Hippocampal formation (tissue), 2 donors: ENCODE data around the gene IFNA17.
A peak's percentile ranks its signal among the peaks of the same experiment; 100 is the strongest.
"Not testable (repeated sequence)": the region's sequence is repeated elsewhere in the genome, so short reads cannot be mapped to it uniquely, and the experiment has no call there.

ENCODE experiments used
- DNase-seq, 2 donors: peaks; one replicate each; lab custom pipeline; 2025; lab: John Stamatoyannopoulos, UW

Gene IFNA17

DNA sequence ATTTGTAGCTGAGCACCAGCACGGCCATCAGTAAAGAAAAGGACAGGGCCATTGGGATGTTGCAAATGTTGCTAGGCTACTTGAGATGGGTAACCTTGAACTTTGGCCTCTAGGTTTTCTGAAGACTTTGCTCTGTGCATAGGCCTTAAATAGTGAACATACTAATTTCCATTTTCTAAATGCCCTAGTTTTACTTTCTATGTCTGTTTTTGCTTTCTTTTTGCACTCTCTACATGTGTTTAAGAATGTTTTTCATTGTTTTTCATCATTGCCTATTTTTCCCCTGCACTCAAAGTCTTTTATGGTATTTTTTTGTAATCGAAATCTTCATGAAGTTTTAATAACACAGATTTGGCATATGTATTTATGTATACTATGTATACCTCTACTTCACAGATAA lies at the start of gene IFNA17:
IFNA17 (minus strand) TSS at position 101 of the 400 bp plus-strand sequence; CDS start at position 52, 49 bp downstream.
- DNase-seq, result no peak

DNA sequence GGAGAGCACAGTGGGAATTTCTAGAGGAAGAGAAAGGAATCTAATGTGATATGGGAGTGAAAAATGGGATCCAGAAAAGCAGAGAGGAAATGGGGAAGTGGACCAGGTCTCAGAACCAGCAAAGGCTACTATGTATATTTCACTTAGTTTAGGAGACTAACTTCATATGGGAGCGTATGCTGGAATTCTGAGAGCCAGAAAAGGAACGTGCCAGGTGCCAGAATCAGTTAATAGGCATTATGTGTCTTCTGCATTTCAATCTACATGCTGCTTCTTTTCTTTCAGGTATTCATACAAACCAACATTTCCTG lies 40.3 kb upstream of the IFNA17 start:
- DNase-seq, result no peak

DNA sequence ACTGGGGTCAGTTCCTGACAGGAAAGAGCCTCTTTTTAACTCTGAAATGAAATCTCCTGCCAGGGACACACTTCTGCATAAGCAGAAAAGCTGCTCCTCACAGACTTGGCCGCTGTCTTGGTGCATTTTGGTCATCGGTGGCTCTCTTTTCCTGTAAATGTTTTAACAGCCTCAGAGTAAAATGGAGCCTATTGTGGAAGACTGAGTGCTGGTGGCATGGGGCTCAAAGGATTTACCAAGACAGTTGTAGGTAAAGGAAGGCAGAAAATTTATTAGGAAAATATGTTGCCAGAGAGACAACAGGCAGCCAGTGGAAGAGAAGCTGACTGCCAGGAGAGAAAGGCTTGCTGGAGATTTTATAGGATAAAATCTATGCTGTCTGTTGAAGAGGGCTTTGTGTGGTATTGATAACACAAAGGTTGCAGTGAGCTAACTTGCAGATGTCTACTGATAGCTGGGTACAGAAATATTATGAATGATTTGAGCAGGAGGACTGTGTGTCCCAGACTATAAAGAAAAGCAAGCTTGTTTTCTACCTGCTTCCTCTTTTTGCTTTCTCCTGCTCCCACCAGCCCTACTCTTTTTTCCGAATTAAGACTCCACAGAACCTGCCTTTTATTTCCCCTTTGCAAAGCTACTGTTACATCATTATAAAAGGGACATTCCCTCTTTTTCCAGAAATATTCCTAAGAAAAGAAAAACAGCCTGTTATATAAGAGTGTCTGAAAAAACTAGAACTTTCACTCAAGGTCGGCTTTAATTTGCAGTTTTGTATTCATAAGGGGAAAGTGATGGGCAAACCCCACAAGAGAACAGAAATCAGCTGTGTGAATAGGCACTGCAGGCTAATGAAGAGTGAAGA lies 39.7 kb upstream of the IFNA17 start:
- no peak for DNase-seq

DNA sequence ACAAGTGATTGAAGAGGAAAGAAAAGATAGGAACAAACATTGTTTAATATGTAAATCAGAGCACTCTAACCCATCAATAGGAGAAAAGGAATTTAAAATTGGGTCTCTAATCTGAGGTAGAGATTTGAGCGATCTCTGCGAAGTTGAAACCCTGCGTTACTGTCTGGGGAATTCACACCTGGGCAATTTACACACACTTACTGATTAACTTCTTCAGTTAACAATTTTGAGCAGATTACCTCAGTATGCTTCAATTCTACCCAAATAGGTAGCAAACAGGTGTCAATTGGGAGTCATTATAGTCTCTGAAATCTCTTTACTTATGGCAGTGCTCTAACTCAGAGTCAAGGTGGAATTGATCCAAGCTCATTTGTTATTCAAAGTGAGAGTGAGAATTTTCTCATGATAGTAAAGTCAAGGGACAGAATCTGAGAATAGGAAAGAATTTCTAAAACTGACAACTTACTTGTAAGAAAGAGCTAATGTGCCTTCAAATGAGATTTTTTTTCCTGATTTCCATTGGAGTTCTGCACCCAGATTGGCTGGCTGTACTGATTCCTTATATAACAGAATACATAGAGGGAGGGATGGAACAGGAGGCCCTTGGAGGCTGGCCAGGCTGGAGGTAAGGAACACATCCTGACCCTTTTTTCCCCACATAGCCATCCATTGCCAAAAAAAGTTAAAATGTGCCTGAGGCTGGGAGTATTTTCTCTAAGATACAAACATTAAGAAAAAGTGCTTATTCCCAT lies 38.9 kb upstream of the IFNA17 start:
- DNase-seq, result no peak

DNA sequence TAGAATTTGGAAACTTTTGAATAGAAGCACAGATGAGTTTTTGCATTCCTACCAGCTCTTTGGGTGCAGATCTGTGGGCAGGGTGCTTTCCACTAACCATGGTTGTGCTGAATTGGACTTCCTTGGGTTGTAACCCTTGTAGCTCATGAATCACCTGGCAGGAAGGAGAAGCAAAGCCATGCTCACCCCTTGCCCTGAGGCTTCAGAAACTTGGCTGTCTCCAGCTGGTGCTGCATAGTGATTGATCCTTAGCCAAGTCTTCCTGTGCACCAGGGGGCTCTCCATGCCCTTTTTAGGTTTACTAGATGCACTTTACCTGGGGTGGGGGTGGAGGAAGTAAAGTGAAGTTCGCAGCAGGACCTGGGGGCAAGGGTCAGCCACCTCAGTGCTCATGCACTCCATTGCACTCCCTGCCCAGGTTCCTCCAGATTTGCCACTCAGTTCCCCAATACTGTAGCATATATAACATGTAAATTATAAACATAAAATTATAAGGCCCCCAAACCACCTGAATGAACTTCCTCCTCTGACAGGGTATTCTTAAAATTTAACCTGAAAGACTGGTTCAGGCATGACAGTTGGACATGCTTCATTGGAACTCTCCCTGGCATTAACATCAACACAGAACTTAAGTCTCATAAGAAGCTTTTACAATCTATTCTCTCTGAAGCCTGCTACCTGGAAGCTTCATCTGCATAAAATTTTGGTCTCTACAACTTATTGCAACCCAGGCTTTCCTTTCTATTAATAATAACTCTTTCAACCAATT lies 37.6 kb upstream of the IFNA17 start:
- no peak for DNase-seq

DNA sequence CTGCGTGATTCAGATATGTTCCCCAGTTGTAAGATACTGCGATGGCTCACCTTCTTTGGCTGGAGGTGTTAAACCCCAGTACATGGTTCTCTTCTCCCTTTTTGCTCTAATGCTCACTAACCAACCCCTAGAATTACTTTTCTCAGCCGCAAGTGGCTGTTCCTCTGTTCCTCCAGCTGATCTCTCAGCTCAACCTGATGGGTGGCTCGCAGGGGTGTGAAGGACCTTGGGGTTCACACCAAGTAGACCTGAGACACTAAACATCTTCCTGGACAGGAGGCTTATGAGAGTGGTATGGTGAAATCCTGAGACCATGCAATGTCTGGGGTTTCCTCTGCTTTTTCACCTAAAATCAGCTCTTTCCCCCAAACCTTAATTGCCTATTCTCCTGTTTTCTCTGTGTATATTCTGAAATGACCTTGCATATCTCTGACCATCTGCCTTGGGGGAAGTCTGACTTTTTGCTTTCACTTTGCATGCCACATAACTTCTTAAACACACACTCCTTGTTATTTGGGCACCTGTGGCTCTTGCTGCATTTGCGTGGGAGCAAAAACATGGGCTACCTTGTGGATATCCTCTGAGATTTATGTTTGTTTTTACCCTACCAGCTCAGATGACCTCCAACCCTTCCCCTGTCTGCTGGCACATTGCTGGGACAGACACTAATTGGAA lies 27.7 kb upstream of the IFNA17 start:
- DNase-seq, result no peak

DNA sequence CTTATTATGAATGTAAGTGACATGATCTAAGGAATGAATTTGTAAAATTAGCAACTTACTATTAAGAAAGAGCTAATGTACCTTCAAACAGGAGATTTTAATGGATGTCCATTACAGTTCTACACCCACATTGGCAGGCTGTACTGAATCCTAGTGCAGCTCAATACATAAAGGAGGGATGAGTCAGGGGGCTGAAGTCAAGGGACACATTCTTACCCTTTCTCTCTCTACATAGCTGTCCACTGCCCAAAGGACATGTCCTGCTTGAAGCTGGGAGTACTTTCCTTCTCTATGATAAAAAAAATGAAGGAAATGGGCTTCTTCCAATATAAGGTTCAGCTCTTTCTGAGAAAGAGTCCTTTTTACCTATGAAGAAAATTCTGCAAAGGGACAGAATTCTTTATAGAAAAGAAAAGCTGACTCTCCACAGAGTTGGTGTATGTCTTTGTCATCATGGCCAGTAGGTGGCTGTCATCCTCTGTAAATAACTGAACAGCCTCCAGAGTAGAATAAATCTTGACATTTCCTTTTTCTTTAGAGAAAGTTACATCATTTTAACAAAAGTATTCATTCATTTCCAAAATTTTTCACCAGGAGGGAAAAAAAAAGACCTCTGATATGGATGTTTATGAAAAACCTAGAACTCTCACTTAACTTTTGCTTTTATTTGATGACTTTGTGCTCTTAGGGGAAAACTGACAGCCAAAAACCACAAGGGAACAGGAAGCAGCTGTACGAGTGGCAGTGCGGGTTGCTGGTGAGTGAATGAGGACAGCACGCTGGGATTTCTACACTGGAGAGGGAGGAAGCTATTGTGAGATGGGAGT lies 24.9 kb upstream of the IFNA17 start:
- peak; percentile 9 to 56 for DNase-seq

DNA sequence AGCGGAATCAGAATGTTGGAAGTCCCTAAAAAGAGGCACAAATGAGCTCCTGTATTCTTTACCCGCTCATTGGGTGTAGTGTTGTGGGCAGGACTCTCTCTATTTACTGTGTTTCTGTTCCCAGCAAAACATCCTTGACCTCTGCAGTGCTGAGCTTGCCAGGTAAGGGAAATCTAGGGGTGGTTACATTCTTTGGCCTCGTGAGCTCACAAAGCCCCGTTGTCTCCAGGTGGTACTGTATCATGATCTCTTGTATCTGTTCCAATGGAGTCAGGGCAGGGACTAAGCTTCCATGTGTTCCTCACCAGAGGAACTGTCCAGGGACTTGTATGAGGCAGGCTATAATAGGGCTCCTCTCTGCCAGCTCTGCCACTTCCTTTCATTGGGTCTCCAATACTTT lies 23.6 kb upstream of the IFNA17 start:
- DNase-seq, result no peak

DNA sequence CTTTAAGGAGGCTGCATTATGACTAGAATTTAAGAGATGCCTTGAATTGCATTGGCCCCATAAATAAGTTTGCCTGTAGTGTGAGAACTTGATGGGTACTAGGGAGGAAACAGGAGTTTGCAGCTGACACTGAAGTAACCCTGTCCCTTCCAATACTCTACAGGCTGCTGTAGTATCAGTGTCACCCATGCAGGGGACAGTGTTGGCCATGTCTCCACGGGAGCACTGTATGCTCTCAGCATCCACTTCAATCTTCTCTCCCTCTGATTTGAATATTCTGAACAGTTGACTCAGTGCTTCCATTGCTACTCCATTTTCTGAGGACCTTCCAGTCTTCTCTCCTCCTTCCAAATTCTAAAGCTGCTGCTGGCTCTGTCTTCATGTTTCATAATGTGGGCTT lies 23.2 kb upstream of the IFNA17 start:
- no peak for DNase-seq

DNA sequence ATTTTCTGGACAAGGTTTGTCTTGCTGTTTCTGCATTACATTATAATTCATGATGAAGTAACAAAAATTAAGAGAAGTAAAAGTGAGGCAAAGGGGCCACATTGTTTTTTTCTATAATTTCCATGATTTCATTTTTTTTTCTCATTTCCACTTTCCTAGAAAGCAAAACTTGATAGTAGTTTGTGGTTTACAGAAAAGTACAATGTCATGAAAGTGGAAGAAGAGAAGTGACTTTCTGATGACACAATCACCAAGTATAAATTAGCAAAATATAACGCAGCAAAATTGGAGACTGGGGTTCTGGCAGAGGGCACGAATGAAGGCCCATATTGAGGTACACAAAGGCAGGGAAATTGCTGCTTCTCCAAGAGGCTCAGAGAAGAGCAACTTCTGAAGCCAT lies 16.8 kb upstream of the IFNA17 start:
- no peak for DNase-seq

DNA sequence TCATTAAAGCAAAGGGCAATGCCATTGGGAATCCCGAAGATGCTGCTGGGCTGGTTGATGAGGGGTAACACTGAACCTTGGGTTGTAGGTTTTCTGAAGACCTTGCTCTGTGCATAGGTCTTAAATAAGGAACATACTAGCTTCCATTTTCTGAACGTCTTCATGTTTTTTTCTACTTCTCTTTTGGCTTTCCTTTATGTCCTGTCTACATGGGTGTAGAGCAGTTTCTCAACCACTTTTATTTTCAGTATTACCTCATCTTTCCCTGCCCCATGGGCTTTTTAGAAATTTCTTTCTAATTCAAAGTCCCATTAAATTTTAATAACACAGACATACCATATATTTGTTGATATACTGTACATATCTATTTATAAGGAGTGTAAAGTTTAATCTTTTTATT lies 11.9 kb upstream of the IFNA17 start, which contains the start of gene IFNA14:
IFNA14 (minus strand) TSS at position 95 of the 400 bp plus-strand sequence; CDS start at position 25, 70 bp downstream.
- no peak for DNase-seq

DNA sequence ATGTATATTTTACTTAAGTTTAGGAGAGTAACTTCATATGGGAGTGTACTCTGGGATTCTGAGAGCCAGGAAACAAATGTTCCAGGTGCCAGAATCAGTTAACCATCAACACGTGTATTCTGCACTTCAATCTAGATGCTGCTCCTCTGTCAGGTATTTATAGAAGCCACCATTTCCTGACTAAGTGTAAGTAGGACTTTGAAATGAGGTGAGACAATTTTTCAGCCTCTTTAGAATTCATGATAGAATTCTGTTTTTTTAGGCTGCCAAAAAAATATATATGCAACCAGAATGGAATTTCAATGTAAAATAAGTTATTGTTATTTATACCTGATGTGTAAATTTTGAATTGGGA lies 8.3 kb upstream of the IFNA17 start:
- not testable (repeated sequence) for DNase-seq

DNA sequence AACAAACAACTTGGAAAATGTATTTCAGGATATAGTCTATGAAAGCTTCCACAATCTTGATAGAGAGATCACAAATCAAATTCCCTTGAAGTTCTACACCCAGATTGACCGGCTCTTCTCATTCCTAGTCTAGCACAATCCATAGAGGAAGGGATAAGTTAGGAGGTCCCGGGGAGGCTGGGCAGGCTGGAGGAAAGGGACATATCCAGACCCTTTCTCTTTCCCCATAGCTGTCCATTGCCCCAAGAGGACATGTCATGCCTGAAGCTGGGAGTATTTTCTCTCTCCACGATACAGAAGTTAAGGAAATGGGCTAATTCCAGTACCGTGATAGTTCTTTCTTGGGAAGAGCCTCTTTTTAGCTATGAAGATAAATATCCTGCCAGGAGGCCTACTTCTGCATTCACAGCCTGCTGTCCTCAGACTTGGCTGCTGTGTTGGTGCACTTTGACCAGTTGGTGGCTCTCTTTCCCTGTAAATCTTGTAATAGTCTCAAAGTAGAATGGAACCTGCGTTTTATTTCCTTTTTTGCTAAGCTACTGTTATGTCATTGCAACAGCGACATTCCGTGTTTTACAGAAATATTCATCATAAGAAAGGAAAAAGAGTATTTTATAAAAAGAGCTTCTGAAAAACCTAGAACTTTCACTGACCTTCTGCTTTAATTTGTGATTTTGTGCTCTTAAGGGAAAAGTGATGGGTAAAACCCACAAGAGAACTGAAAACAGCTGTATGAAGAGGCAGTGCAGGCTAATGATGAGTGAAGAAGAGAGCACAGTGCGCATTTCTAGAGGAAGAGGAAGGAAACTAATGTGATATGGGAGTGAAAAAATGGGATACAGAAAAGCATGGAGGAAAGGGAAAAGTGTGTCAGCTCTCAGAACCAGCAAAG lies 7.7 kb upstream of the IFNA17 start:
- peak; percentile 6 to 62 for DNase-seq

DNA sequence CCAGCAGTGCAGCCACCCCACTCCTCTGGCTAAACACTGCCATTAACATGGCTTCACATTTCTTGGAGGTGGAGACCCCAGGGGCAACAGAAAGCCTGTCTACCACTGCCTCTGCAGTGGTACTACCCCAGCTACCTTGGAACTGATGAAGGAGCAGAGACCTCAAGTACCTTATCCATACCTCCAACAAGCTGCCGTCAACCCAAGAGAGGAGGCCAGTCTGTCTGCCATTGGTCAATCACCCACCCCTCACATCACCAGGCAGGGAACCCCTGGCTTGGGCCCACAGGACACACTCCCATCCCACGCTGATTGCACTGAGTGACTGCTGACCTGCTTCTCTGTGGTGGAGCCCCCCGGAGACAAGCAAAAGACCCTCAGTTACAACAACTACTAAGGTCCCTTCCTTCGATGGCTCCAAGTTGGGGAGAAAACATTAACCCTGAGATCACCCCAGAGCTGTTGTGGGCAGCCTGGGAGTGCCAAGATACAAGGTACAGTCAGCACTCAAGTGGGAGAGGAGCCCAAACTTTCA lies 6.2 kb upstream of the IFNA17 start:
- DNase-seq, result no peak

DNA sequence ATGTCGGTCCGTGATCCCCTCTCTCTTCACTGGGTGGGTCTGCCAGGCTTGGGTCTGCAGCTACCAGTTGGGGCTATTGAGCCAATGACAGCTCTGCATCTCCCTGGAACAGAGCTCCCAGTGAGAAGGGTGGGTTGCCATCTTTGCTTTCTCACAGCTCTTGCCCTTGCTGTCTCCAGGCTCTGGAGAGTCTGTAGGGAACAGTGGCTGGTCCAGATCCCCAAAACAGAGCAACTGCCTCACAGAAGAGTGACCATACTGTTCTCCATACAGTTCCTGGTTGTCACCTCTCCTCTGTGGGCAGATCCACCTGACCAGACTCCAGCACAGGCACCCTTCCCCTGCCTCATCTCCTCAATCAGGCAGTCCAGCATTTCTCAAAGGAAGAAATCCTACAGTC lies 5.2 kb upstream of the IFNA17 start:
- DNase-seq, result no peak

DNA sequence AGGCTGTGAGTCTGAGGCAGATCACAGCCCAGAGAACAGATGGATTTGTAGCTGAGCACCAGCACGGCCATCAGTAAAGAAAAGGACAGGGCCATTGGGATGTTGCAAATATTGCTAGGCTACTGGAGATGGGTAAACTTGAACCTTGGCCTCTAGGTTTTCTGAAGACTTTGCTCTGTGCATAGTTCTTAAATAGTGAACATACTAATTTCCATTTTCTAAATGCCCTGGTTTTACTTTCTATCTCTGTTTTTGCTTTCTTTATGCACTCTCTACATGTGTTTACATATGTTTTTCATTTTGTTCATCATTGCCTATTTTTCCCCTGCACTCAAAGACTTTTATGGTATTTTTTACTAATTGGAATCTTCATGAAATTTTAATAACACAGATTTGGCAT lies 10.8 kb downstream of the IFNA17 start, which contains the start of gene IFNA16:
IFNA16 (minus strand) TSS at position 101 of the 400 bp plus-strand sequence; CDS start at position 95, 6 bp downstream.
- DNase-seq, result not testable (repeated sequence)

DNA sequence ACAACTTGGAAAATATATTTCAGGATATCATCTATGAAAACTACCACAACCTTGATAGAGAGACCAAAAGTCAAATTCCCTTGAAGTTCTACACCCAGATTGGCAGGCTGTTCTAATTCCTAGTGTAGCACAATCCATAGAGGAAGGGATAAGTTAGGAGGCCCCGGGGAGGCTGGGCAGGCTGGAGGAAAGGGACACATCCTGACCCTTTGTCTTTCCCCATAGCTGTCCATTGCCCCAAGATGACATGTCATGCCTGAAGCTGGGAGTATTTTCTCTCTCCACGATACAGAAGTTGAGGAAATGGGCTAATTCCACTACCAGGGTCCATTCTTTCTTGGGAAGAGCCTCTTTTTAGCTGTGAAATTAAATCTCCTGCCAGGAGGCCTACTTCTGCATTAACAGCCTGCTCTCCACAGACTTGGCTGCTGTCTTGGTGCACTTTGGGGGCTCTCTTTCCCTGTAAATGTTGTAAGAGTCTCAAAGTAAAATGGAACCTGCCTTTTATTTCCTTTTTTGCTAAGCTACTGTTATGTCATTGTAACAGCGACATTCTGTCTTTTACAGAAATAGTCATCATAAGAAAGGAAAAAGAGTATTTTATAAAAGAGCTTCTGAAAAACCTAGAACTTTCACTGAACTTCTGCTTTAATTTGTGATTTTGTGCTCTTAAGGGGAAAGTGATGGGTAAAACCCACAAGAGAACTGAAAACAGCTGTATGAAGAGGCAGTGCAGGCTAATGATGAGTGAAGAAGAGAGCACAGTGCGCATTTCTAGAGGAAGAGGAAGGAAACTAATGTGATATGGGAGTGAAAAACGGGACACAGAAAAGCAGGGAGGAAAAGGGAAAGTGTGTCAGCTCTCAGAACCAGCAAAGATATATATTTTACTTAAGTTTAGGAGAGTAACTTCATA lies 14.4 kb downstream of the IFNA17 start:
- not testable (repeated sequence) for DNase-seq

DNA sequence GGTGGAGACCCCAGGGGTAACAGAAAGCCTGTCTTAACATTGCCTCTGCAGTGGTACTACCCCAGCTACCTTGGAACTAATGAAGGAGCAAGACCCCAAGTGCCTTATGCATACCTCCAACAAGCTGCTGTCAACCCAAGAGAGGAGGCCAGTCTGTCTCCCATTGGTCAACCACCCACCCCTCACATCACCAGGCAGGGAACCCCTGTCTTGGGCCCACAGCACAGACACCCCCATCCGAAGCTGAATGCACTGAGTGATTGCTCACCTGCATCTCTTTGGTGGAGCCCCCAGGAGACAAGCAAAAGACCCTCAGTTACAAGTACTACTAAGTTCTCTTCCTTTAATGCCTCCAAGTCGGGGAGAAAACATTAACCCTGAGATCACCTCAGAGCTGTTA lies 15.9 kb downstream of the IFNA17 start:
- DNase-seq, result not testable (repeated sequence)
